IMR-90 (cell line): ENCODE results near the gene NUP210L.

ENCODE experiments used
- BHLHE40 ChIP-seq: fragments of 150-350 bp; IDR thresholded peaks from 2 replicates; pipeline ENCODE4 v1.6.1; 2016; ENCODE audit warnings: mild to moderate bottlenecking, low read depth, low read length
- FOS ChIP-seq: fragments of 150-350 bp; IDR thresholded peaks from 2 replicates; pipeline ENCODE4 v1.6.1; 2016; ENCODE audit warnings: low read depth, low read length
- NFE2L2 ChIP-seq: fragments of 150-350 bp; IDR thresholded peaks from 2 replicates; pipeline ENCODE4 v1.6.1; 2016; ENCODE audit warnings: low read depth, mild to moderate bottlenecking, low read length
- POLR2A ChIP-seq: IDR thresholded peaks from 2 replicates; pipeline ENCODE4 v1.6.1; 2012; ENCODE audit warnings: mild to moderate bottlenecking, low read depth, low read length
- RAD21 ChIP-seq: IDR thresholded peaks from 2 replicates; pipeline ENCODE4 v1.6.1; 2012; ENCODE audit warnings: low read length, improper control_type of control experiment
- RCOR1 ChIP-seq: IDR thresholded peaks from 2 replicates; pipeline ENCODE4 v1.6.1; 2012; ENCODE audit warnings: mild to moderate bottlenecking, low read length, improper control_type of control experiment; ENCODE audit not compliant: insufficient replicate concordance
- RFX5 ChIP-seq: IDR thresholded peaks from 2 replicates; pipeline ENCODE4 v1.8.0; 2012; ENCODE audit warnings: low read depth, mild to moderate bottlenecking, low read length, moderate library complexity
- TF ChIP-seq, protein P1 (sequence below): conservative IDR thresholded peaks from 2 replicates; pipeline ENCODE4 v1.5.1; 2012; ENCODE audit warnings: mild to moderate bottlenecking, low read depth, low read length, improper control_type of control experiment
- TF ChIP-seq, protein P2 (sequence below): fragments of 150-350 bp; IDR thresholded peaks from 2 replicates; pipeline ENCODE4 v1.6.1; 2016; ENCODE audit warnings: low read depth, mild to moderate bottlenecking, low read length, moderate library complexity, borderline replicate concordance
- TF ChIP-seq, protein P3 (sequence below): fragments of 150-350 bp; IDR thresholded peaks from 2 replicates; pipeline ENCODE4 v1.6.1; 2017; ENCODE audit warnings: mild to moderate bottlenecking, antibody characterized with exemption, low read length, low read depth

GRCh38 chr1:154104433-154105082 is 50.3 kb downstream of the NUP210L start:
- TF ChIP-seq, protein P1, sequence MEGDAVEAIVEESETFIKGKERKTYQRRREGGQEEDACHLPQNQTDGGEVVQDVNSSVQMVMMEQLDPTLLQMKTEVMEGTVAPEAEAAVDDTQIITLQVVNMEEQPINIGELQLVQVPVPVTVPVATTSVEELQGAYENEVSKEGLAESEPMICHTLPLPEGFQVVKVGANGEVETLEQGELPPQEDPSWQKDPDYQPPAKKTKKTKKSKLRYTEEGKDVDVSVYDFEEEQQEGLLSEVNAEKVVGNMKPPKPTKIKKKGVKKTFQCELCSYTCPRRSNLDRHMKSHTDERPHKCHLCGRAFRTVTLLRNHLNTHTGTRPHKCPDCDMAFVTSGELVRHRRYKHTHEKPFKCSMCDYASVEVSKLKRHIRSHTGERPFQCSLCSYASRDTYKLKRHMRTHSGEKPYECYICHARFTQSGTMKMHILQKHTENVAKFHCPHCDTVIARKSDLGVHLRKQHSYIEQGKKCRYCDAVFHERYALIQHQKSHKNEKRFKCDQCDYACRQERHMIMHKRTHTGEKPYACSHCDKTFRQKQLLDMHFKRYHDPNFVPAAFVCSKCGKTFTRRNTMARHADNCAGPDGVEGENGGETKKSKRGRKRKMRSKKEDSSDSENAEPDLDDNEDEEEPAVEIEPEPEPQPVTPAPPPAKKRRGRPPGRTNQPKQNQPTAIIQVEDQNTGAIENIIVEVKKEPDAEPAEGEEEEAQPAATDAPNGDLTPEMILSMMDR = no peak
- TF ChIP-seq POLR2A (no peak), RAD21 (no peak), NFE2L2 (no peak), RCOR1 (no peak), BHLHE40 (no peak), RFX5 (no peak), FOS (no peak)
- TF ChIP-seq, protein P2, sequence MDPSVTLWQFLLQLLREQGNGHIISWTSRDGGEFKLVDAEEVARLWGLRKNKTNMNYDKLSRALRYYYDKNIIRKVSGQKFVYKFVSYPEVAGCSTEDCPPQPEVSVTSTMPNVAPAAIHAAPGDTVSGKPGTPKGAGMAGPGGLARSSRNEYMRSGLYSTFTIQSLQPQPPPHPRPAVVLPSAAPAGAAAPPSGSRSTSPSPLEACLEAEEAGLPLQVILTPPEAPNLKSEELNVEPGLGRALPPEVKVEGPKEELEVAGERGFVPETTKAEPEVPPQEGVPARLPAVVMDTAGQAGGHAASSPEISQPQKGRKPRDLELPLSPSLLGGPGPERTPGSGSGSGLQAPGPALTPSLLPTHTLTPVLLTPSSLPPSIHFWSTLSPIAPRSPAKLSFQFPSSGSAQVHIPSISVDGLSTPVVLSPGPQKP = no peak
- TF ChIP-seq, protein P3, sequence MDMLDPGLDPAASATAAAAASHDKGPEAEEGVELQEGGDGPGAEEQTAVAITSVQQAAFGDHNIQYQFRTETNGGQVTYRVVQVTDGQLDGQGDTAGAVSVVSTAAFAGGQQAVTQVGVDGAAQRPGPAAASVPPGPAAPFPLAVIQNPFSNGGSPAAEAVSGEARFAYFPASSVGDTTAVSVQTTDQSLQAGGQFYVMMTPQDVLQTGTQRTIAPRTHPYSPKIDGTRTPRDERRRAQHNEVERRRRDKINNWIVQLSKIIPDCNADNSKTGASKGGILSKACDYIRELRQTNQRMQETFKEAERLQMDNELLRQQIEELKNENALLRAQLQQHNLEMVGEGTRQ = no peak
